ENCODE data around the gene PRIMA1. TPM values are rescaled to one million over a fixed set of nuclear protein-coding genes. Genes with fewer than 3 reads are reported as not detected.

PRIMA1 gene
- total RNA-seq, 1 donor from 2014 or later = not detected

- Mint-ChIP-seq H3K9me3 (ENCODE audit: low read depth) (no peaks in the 10 kb centered on the region), H3K27me3 (ENCODE audit: low read depth) (peaks cover 9% of the 10 kb centered on the region), H3K4me3 (ENCODE audit: unreplicated experiment) (no peak overlapping the region), H3K27ac (ENCODE audit: unreplicated experiment) (no peak overlapping the region), H3K4me1 (ENCODE audit: low read depth) (no peaks in the 10 kb centered on the region), H3K36me3 (ENCODE audit: low read depth) (no peaks in the 10 kb centered on the region)
- DNase-seq (ENCODE audit: low spot score) = no peak
- no peak for TF ChIP-seq CTCF (IDR thresholded peaks at IDR 0.05)
These were observed 56.5 kb downstream of the PRIMA1 start for GRCh38 chr14:93731753-93732152.

- H3K36me3 Mint-ChIP-seq (ENCODE audit: low read depth) = no peaks in the 10 kb centered on the region
- TF ChIP-seq CTCF (IDR thresholded peaks at IDR 0.05) = no peak
- no peak for DNase-seq (ENCODE audit: low spot score)
- H3K9me3 Mint-ChIP-seq (ENCODE audit: low read depth) = no peaks in the 10 kb centered on the region
- no peaks in the 10 kb centered on the region for H3K4me1 Mint-ChIP-seq (ENCODE audit: low read depth)
- no peak overlapping the region for H3K4me3 Mint-ChIP-seq (ENCODE audit: unreplicated experiment)
- H3K27ac Mint-ChIP-seq (ENCODE audit: unreplicated experiment) = no peak overlapping the region
- peaks cover 6% of the 10 kb centered on the region for H3K27me3 Mint-ChIP-seq (ENCODE audit: low read depth)
These were observed 58.3 kb downstream of the PRIMA1 start for GRCh38 chr14:93729993-93730392.

GRCh38 chr14:93728651-93729016 lies 59.7 kb downstream of the PRIMA1 start:
- H3K36me3 Mint-ChIP-seq (ENCODE audit: low read depth) = no peaks in the 10 kb centered on the region
- H3K9me3 Mint-ChIP-seq (ENCODE audit: low read depth) = no peaks in the 10 kb centered on the region
- no peaks in the 10 kb centered on the region for H3K4me1 Mint-ChIP-seq (ENCODE audit: low read depth)
- TF ChIP-seq CTCF (IDR thresholded peaks at IDR 0.05) = no peak
- H3K27me3 Mint-ChIP-seq (ENCODE audit: low read depth) = peaks cover 6% of the 10 kb centered on the region
- DNase-seq (ENCODE audit: low spot score) = no peak
- H3K4me3 Mint-ChIP-seq (ENCODE audit: unreplicated experiment) = no peak overlapping the region
- H3K27ac Mint-ChIP-seq (ENCODE audit: unreplicated experiment) = no peak overlapping the region

- H3K27ac Mint-ChIP-seq (ENCODE audit: unreplicated experiment) = no peak overlapping the region
These were observed 60.2 kb downstream of the PRIMA1 start for GRCh38 chr14:93727917-93728650.

More at GRCh38 chr14:93727917-93728650, 60.2 kb downstream of the PRIMA1 start:
- H3K36me3 Mint-ChIP-seq (ENCODE audit: low read depth) = no peaks in the 10 kb centered on the region
- TF ChIP-seq CTCF (IDR thresholded peaks at IDR 0.05) = no peak
- DNase-seq (ENCODE audit: low spot score) = no peak
- H3K27me3 Mint-ChIP-seq (ENCODE audit: low read depth) = peaks cover 3% of the 10 kb centered on the region
- H3K9me3 Mint-ChIP-seq (ENCODE audit: low read depth) = no peaks in the 10 kb centered on the region
- no peak overlapping the region for H3K4me3 Mint-ChIP-seq (ENCODE audit: unreplicated experiment)
- no peaks in the 10 kb centered on the region for H3K4me1 Mint-ChIP-seq (ENCODE audit: low read depth)

All from chondrocyte (in vitro differentiated cells).